Ishikawa (cell line): ENCODE results near the gene ADAMTSL1.

Experiments used
- CEBPB ChIP-seq: IDR thresholded peaks from 2 replicates; pipeline ENCODE4 v1.6.1; 2012
- EGR1 ChIP-seq: IDR thresholded peaks from 2 replicates; pipeline ENCODE4 v1.6.1; 2012
- EP300 ChIP-seq: IDR thresholded peaks from 2 replicates; pipeline ENCODE4 v1.6.1; 2012; ENCODE audit warnings: borderline replicate concordance
- FOXM1 ChIP-seq: IDR thresholded peaks from 2 replicates; pipeline ENCODE4 v1.6.1; 2012; ENCODE audit warnings: low read depth, borderline replicate concordance
- MAX ChIP-seq: IDR thresholded peaks from 2 replicates; pipeline ENCODE4 v1.6.1; 2012
- NFIC ChIP-seq: IDR thresholded peaks from 2 replicates; pipeline ENCODE4 v1.6.1; 2012
- RAD21 ChIP-seq: IDR thresholded peaks from 2 replicates; pipeline ENCODE4 v1.6.1; 2012; ENCODE audit warnings: low read depth
- TAF1 ChIP-seq: IDR thresholded peaks from 2 replicates; pipeline ENCODE4 v1.6.1; 2012; ENCODE audit warnings: low read depth, mild to moderate bottlenecking
- TCF12 ChIP-seq: IDR thresholded peaks from 2 replicates; pipeline ENCODE4 v1.6.1; 2012; ENCODE audit warnings: low read depth
- YY1 ChIP-seq: IDR thresholded peaks from 2 replicates; pipeline ENCODE4 v1.6.1; 2012; ENCODE audit warnings: low read depth
- TF ChIP-seq, protein P1 (sequence below): IDR thresholded peaks from 2 replicates; pipeline ENCODE4 v1.6.1; 2012; ENCODE audit warnings: low read depth, mild to moderate bottlenecking

DNA sequence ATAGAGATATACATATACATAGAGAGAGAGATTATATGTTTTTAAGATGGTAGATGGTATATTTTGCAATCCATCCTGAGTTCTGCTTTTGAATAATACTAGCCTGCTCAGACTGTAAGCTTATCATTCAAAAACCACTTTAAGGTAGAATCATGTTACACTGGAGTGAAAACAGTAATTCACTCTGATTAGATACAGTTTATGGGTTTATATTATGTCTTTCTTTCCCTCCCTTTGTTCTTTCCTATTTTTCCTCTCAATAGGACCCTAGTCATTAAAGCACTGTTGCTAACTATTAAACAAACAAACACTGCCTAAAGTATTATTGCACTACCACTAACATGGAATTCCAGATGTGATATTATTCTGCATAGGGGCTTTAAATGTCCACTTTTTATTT, 202.0 kb downstream of the ADAMTSL1 start:
- TF ChIP-seq TCF12 (no peak), MAX (no peak), FOXM1 (no peak), TAF1 (no peak), RAD21 (no peak), EGR1 (no peak), CEBPB (no peak), EP300 (no peak), NFIC (no peak), YY1 (no peak)
- TF ChIP-seq, protein P1, sequence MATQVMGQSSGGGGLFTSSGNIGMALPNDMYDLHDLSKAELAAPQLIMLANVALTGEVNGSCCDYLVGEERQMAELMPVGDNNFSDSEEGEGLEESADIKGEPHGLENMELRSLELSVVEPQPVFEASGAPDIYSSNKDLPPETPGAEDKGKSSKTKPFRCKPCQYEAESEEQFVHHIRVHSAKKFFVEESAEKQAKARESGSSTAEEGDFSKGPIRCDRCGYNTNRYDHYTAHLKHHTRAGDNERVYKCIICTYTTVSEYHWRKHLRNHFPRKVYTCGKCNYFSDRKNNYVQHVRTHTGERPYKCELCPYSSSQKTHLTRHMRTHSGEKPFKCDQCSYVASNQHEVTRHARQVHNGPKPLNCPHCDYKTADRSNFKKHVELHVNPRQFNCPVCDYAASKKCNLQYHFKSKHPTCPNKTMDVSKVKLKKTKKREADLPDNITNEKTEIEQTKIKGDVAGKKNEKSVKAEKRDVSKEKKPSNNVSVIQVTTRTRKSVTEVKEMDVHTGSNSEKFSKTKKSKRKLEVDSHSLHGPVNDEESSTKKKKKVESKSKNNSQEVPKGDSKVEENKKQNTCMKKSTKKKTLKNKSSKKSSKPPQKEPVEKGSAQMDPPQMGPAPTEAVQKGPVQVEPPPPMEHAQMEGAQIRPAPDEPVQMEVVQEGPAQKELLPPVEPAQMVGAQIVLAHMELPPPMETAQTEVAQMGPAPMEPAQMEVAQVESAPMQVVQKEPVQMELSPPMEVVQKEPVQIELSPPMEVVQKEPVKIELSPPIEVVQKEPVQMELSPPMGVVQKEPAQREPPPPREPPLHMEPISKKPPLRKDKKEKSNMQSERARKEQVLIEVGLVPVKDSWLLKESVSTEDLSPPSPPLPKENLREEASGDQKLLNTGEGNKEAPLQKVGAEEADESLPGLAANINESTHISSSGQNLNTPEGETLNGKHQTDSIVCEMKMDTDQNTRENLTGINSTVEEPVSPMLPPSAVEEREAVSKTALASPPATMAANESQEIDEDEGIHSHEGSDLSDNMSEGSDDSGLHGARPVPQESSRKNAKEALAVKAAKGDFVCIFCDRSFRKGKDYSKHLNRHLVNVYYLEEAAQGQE: no peak
